ENCODE data around the gene KCTD18.

The KCTD18 gene

GRCh38 chr2:200453853-200454534 is 55.9 kb downstream of the KCTD18 start:
- no peak for DNase-seq

- DNase-seq: no peak
These were observed 56.6 kb downstream of the KCTD18 start for GRCh38 chr2:200453142-200453852.

DNA sequence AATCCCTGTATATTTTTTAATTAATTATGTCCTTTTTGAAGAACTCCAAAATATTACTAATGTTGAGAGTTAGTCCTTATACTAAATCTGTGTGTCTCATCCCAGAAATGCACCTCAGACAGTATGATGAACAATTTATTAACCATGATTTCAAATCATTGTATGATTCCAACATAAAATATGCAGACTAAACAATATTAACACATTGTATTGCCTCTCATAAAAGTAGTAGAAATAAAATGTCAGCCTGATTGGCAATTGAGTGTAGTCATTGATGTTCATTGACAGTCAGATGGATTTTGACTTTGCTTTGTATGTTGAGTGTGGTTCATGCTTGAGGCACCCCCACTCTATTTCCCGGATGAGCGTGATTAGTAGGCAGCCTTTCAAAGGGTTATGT is 57.5 kb downstream of the KCTD18 start:
- no peak for DNase-seq

DNA sequence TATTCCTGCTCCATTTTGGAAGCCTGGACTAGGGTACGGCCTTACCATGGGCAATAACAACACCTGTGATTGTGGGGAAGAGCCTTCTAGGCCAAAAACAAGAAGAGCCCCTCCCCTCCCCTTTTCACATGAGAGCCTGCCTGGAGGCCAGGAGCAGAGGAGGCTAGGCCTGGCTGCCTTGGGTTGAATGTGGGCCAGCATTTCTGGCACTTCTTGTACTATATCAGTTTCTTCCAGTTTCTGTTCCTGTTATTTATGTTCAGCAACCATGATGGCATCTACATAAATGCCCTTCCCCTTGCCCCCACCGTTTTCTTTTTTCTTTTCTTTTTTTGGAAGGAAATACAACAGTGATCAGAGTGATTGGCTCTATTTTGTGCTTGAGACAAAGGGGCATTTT is 58.4 kb downstream of the KCTD18 start:
- DNase-seq: no peak

- no peak for DNase-seq
These were observed 59.6 kb downstream of the KCTD18 start for GRCh38 chr2:200450288-200450687.

DNA sequence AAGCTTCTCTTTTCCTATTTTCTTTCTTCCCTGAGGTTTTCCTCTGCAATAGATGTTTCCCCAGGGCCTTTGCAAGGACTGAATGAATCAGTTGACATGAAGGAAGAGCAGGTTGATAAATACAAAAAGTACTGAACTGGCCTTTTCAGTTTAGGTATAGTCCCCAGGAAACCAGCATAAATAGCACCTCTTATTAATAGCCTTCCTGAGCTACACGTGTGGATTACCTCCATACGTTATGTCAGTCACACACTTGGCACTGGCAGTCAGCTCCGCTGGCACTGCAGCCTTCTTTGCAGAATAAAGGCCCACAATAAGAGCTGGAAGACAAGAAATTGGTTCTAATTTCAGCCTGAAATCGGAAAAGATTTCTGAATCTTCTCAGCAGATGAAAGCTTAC is 60.7 kb downstream of the KCTD18 start:
- no peak for DNase-seq

DNA sequence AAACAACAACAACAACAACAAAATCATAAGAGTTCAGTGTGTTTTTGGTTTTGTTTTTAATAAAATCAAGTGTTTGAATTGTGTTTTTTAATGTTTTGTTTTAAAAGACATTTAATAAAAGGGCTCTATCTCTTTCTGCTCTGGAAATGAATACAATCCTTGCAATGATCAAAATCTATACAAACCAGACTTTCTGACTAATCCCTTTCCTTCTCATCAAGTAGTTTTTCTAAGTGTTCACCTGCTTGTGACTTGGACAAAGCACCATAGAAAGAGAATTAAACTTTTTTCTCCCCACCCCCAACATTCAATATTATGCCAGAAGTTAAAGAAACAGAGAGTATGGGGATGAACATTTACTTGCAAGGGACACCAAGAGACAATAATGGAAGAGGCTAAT is 61.4 kb downstream of the KCTD18 start:
- DNase-seq: no peak

GRCh38 chr2:200447139-200447855 is 62.6 kb downstream of the KCTD18 start:
- DNase-seq: no peak

GRCh38 chr2:200446612-200447011 is 63.3 kb downstream of the KCTD18 start:
- DNase-seq: no peak

DNA sequence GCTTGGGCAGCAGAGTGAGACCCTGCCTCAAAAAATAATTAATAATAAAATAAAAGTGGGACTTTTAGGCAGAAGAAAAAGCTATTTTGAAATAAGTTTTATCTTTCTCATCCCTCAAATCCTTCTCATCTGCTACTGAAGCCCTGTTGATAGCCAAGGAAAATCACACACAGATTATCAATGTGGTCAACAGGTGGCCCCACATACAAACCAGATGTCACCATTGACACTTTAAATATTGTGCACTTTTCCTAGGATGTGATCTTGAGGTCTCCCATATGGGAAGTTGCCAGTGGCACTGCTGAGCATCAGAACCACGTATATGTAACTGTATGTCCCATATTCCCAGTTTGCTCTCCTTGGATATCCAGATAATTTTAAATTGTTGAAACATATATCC is 64.6 kb downstream of the KCTD18 start:
- no peak for DNase-seq

GRCh38 chr2:200444530-200444929 is 65.3 kb downstream of the KCTD18 start:
- no peak for DNase-seq

GRCh38 chr2:200443916-200444315 is 66.0 kb downstream of the KCTD18 start:
- no peak for DNase-seq

DNA sequence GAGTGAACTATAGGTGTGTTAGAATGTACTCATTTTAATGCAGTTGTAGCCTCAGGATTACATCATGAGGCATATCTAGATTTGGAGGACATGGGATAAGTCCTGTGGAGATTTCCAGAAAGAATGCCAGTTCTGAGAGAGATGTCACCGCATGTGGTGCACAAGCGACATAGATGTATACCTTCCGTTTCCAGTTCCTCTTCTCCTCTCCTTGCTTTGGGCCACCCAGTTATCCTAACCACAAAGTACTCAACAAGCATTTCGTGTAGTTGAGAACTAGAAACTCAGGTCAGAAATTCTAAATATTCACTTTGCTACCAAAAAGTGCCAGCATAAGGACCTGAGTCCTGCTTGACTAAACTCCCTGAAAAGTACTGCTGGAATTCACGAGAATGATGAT is 66.5 kb downstream of the KCTD18 start:
- no peak for DNase-seq

- no peak for DNase-seq
These were observed 67.4 kb downstream of the KCTD18 start for GRCh38 chr2:200442471-200442870.

GRCh38 chr2:200439981-200440380 is 69.9 kb downstream of the KCTD18 start:
- no peak for DNase-seq

All from effector CD4-positive, alpha-beta T cell (primary cell).